Astrocyte of the cerebellum (primary cell): ENCODE data around the gene LENG1.

Experiments used
- DNase-seq: peaks from one replicate; pipeline ENCODE4 v3.0.0-alpha.2; 2011; ENCODE audit warnings: low read depth
- H3K4me3 ChIP-seq: 2 replicates; pipeline ENCODE4 v1.5.1; 2011; ENCODE audit warnings: mild to moderate bottlenecking, low read depth, low read length, moderate library complexity
- CTCF ChIP-seq: IDR thresholded peaks from 2 replicates; pipeline ENCODE4 v1.5.1; 2012; ENCODE audit warnings: low read length, low read depth, moderate library complexity, mild to moderate bottlenecking; ENCODE audit errors: missing control alignments
- in situ Hi-C: cut with HindIII; loops from 2 replicates; pipeline ENCODE4 v1.10.0; 2017; ENCODE audit warnings: low sequenced_read_pairs

Gene LENG1

GRCh38 chr19:54142166-54142780, 17.2 kb downstream of the LENG1 start:
- no peak for DNase-seq
- in situ Hi-C loops, result no loop called here
- TF ChIP-seq CTCF, result no peak
- H3K4me3 ChIP-seq, result no peak overlapping the region

DNA sequence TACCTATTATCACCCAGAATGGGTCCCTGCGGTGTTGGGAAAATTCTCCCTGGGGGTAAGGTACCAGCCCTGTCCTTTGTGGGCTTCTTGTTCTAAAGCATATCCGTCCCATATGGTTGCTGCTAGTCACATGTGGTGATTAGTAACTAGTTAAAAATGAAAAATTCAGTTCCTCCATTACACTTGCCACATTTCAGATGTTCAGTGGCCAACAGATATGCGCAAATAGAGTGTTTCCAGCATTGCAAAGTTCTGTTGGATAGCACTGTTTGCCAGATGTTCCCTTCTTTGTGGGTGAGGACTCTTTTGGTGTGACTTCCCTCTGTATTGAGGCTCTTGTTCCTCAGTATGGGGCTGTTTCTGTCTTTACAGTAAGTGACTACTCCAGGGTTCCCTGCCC, 18.2 kb downstream of the LENG1 start:
- no peak overlapping the region for H3K4me3 ChIP-seq
- in situ Hi-C loops, result no loop called here
- TF ChIP-seq CTCF, result no peak
- no peak for DNase-seq

DNA sequence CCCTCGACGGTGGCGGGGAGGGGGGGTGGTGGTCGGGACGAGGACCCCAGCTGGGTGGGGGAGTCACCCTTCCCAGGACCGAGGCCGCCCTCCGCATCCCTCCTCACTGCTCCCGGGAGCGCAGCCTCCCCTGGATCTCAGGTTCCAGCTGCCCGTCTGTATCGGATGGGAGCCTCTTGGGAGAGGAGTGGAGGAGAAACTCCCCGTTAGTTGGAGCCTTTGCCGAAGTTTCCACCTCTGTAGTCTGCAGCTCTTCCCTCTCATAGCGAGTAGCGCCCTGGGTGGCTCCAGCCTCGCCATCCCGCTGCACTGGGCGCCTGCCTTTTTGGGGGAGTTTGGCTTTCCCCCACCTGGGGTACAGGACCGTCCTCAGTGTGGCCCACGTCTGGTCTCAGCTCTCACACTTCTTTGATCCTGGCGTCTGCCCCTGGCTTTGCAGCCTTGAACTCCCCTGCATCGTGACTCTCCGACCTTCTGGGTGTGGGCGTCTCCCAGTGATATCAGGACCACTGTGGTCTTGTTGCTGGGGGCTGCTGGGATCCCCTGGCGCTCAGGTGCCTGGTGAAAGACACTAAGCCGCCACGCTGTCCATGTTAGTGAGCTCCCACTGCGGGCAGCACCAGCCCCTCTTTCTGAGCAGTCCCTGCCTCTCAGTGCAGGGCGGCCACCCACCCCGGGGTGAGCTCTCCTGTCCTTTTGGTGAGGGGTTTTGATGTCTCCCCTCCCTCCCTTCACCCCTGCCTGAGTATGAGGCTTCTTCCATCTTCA, 20.8 kb downstream of the LENG1 start:
- TF ChIP-seq CTCF, result no peak
- no peak for DNase-seq
- in situ Hi-C loops, result no loop called here
- peak overlapping the region; percentile 86 for H3K4me3 ChIP-seq

- DNase-seq, result no peak
- TF ChIP-seq CTCF, result no peak
- in situ Hi-C loops, result no loop called here
- H3K4me3 ChIP-seq, result peak within 1 kb of the TSS; percentile 86
Observed at GRCh38 chr19:54137699-54138488, 21.6 kb downstream of the LENG1 start, which contains the start of gene CNOT3. Gene CNOT3, plus strand, starts transcription at chr19:54137762. Its CDS starts 5,217 bp downstream, at chr19:54142979.

GRCh38 chr19:54136864-54137698, 22.4 kb downstream of the LENG1 start:
- peak overlapping the region; percentile 86 for H3K4me3 ChIP-seq
- DNase-seq, result peak; percentile 100
- no peak for TF ChIP-seq CTCF
- in situ Hi-C loops, result no loop called here
